Epidermal melanocyte (primary cell): ENCODE measurements around the gene MATN1.
"Not testable (repeated sequence)": the region's sequence is repeated elsewhere in the genome, so short reads cannot be mapped to it uniquely, and the experiment has no call there.

ENCODE experiments used
- DNase-seq: peaks from one replicate; pipeline ENCODE4 v3.0.0; 2011; ENCODE audit warnings: low spot score; ENCODE audit not compliant: insufficient read length

MATN1 gene

GRCh38 chr1:30723331-30723755 lies at the start of gene MATN1:
Gene MATN1 (minus strand): TSS chr1:30723585. CDS start chr1:30723551, 34 bp downstream.
- DNase-seq = no peak

- no peak for DNase-seq
Observed at GRCh38 chr1:30771005-30771404, 47.6 kb upstream of the MATN1 start.

DNA sequence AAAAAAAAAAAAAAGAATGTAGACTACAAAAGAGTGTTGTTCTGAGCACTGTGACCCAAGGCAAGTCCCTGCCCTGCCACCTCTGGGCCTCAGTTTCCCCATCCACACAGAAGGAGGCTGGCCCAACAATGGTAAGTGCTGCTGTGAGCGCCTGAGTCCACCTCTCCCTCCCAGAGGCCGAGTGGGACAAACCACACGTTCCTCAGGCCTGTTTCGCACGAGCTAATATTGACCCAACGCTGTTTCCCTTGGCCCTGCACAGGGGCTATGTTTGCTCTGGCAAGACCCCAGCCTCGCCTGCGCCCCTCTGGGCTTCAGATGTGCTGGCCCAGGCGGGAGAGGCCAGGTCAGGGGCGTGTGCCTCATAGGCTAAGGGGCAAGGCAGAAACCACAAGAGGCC lies 46.8 kb upstream of the MATN1 start:
- no peak for DNase-seq

GRCh38 chr1:30768830-30769718 lies 45.7 kb upstream of the MATN1 start:
- DNase-seq = no peak

DNA sequence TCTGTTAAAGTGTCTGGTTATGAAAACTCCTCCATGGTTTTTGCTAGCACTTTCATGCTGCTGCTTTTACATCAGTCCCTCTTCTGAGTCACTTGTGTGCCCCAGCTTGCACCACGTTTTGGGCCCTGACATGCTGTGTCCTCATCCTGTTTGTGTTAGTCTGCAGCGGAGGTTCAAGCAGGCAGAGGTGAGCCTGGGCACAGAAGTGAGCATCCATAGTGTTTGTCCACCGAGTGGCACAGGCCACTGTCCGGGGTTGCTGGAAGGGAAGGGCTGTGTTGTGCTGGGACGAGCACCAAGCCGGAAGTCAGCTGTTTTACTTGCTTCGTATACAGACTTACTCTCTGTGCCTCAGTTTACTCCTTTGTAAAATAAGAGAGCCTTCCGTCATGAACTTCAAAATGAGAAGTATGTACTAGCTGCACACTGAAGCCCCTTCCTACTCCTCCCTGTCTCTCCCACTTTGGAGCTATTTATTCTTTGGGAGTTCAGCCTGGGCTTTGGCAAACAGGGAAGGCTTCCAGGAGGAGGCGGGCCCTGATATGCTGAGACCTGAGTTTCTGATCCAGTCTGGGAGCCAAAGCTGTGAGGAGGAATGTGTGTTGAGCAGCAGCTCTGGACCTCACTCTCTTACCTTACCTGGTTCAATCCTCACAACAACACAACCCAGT lies 44.9 kb upstream of the MATN1 start:
- no peak for DNase-seq

- DNase-seq = not testable (repeated sequence)
Observed at GRCh38 chr1:30766948-30767347, 43.6 kb upstream of the MATN1 start.

DNA sequence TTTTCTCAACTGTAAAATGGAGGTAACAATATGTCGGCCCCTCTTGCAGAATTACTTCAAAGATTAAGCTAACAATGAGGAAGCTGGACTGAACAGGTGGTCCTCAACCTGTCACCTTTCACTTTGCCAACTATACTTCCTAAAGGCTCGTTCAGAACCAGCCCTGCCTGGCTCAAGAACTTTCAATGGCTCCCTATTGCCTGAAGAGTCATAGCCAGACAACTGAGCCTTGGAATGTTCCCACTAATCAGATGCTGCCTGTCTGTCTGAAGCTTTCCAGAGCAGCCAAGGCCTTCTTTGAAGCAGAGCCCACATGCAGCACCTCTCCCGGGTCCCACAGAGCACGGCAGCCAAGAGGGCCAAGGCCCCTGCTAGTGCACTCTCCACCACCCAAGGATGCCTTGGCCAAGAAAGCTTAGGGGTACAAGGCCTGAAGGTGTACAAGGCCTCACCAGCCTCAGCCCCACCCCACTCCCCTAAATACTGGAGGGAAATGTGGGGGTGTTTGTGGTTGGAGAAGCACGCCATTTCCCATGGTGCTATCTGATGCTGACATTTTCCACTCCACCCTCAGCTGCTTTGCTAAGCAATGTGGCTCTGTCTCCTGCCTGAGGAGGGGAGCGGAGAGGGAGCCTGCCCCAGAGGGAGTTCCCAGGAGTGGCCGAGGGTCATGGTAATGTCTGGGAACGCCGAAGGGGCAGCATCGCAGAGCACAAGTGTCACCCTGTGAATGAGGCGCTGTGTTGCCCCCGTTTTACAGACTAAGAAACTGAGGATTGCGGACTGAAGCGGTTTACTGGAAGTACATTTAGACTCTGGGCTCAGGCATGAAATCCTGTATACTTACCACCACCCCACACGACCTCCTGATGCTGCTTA lies 42.4 kb upstream of the MATN1 start:
- no peak for DNase-seq

DNA sequence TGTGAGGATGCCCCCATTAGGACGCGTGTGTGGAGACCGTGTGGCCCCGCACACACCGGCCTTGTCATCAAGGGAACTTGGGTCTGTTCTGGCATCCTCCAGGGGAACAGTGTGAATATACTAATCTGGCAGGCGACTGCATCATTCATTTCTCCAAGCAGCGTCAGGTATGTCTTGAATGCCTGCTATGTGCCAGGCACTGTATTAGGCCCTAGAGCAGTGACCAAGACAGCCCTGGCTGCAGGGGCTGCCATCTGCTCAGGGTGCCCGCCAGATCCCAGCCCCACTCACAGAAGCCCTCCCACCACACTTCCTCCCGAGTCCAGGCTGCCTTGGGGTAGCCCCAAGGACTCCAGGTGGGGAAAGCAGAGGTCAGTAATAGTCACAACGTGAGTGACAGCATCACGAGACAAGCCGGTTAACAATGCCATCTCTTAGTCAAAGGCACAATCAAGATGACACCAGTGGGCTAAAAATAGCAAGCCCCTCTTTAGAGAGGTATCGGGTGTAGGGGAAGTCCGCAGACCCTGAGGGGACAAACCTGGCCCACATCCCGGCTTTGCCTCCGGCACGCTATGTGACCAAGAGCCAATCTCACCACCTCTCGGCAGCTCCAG lies 41.7 kb upstream of the MATN1 start:
- no peak for DNase-seq

- DNase-seq = no peak
Observed at GRCh38 chr1:30764396-30764795, 41.0 kb upstream of the MATN1 start.

GRCh38 chr1:30763651-30764248 lies 40.4 kb upstream of the MATN1 start:
- DNase-seq = no peak

DNA sequence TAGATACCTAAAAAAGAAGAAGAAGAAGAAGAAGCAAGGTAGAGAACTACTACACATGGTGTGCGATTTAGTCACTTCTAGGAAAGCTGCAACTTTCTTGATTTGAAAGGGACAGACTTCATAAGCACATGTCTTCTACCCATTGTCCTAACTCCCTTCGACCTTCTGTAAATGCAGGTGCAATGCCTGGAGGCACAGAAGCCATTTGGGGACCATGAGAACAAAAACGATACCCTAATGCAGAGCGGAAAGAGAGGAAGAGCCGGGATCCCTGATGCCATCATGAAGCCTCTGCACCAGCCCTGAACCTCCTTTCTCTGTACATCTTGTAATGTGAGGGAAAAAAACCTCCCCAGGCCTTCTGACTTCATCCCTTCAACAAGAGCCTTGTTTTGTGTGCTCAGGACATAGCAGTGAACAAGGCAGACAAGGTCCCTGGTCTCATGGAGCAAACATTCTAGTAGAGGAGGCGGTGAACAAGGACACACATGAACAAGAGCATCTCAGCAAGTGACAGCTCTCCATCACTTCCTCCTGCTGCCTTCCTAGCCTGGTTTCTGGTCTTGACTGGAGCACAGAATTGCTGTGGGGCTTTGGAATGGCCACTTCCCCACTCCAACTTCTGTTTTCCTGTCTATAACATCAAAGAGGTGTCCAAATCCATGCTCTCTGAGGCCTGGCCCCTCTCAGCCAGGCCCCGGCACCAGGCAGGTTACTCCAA lies 39.7 kb upstream of the MATN1 start:
- no peak for DNase-seq

- no peak for DNase-seq
Observed at GRCh38 chr1:30762152-30762929, 39.0 kb upstream of the MATN1 start.

- DNase-seq = no peak
Observed at GRCh38 chr1:30761381-30762151, 38.2 kb upstream of the MATN1 start.

DNA sequence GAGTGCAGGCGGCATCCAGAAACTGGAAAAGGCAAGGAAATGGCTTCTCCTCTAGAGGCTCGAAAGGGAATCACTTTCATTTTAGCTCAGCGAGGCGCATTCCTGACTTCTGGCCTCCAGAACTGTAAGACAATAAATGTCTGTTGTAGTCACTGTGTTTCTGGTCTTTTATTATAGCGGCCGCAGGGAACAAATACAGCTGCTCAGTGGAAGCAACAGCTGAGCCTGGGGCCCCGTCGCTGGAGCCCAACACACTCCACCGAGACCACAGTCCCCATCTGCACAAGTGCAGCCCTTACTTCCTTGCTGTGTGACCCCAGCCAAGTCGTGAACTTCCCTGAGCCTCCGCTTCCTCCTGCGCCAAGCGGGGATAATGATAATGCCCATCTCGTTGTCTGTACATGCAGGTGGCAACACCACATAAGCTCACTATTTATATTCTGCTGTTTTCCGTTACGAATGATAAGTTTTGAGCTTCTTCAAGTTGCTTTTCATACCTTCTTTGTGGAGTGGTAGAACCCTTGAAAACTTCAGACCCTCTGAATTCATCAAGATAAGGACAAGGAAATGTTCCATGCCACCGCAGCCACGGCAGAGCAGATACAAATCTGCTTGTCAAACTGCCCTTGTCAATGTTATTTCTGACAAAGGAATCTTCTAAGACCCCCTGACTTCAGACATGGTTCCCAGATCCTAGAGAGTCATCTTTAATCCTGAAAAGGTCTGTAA lies 37.4 kb upstream of the MATN1 start:
- no peak for DNase-seq

DNA sequence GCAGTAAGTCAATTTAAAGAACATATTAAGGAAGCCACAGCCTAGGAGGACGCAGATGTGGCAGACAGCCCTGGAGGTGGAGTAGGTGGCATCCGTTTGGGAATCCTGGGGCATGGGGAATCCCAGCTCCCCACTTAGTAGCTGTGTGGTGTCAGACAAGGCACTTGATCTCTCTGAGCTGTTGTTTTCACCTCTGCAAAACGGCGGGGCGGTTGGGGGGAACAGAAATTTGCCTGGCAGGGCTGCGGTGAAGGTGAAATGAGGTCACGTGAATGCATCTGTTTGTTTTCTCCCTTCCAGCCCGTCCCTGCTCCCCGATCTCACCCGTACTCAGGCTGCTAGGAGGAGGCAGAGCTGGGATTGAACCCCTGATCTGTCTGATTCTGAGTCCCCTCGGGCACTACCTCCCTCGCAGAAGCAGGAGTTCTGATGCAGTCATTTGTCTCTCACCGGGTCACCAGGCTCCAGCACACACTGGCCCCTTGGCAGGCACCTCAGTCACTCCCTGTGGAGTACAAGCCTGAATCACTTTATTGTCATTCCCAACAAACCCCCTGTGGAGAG lies 36.4 kb upstream of the MATN1 start:
- DNase-seq = no peak

GRCh38 chr1:30758785-30759380 lies 35.5 kb upstream of the MATN1 start:
- no peak for DNase-seq

GRCh38 chr1:30758121-30758688 lies 34.8 kb upstream of the MATN1 start:
- no peak for DNase-seq
